AG09319 (cell line): ENCODE results near the gene BNIP2.

Source experiments
- DNase-seq: peaks from one replicate; pipeline ENCODE4 v3.0.0-alpha.2; 2010; ENCODE audit warnings: low read depth; ENCODE audit errors: extremely low read depth
- CTCF ChIP-seq: IDR thresholded peaks from 2 replicates; pipeline ENCODE4 v1.5.1; 2011; ENCODE audit warnings: low read depth, mild to moderate bottlenecking, inconsistent platforms, low read length, moderate library complexity

Gene BNIP2

GRCh38 chr15:59609730-59610712, 79.1 kb downstream of the BNIP2 start:
- DNase-seq, result no peak
- TF ChIP-seq CTCF, result no peak
